Adrenal gland (tissue), 12 donors: ENCODE measurements around the gene PRSS1. TPM values are rescaled to one million over a fixed set of nuclear protein-coding genes. Genes with fewer than 3 reads are reported as not detected.
"Not testable (repeated sequence)": the region's sequence is repeated elsewhere in the genome, so short reads cannot be mapped to it uniquely, and the experiment has no call there.

Experiments used
- DNase-seq, 7 donors: peaks; one replicate each; pipeline ENCODE4 v3.0.0-alpha.2; 2019 to 2020
- H3K27ac ChIP-seq, 5 donors: fragments of 200-600 bp; sonication (generic) in 4 of 5; 1 replicate in 3 of 5; 2 replicates in 2 of 5; pipeline versions ENCODE4 v1.5.1 to v1.8.0; 2016 to 2020; ENCODE audit warnings: mild to moderate bottlenecking in 1 of 5
- H3K27me3 ChIP-seq: fragments of 200-600 bp; 2 replicates; pipeline ENCODE4 v1.8.0; 2021
- H3K36me3 ChIP-seq, 2 donors: fragments of 200-600 bp; replicated peaks in 1 of 2; 1 replicate in 1 of 2; 2 replicates in 1 of 2; pipeline versions ENCODE4 v1.5.1 to v1.8.0; 2018 to 2022
- H3K4me1 ChIP-seq, 2 donors: fragments of 200-600 bp; replicated peaks in 1 of 2; 1 replicate in 1 of 2; 2 replicates in 1 of 2; pipeline versions ENCODE4 v1.5.1 to v1.8.0; 2018 to 2021
- H3K4me3 ChIP-seq, 4 donors: fragments of 200-600 bp; sonication (generic) in 3 of 4; one replicate each; pipeline ENCODE4 v1.5.1; 2016 to 2018
- H3K9me3 ChIP-seq, 3 donors: fragments of 200-600 bp; sonication (generic) in 1 of 3; replicated peaks in 1 of 3; 1 replicate in 2 of 3; 2 replicates in 1 of 3; pipeline versions ENCODE4 v1.5.1 to v1.8.0; 2016 to 2021
- POLR2A ChIP-seq, 2 donors: fragments of 450-650 bp; IDR thresholded peaks; one replicate each; pipeline ENCODE4 v1.6.1; 2017; ENCODE audit warnings: antibody characterized with exemption in 2 of 2, mild to moderate bottlenecking in 2 of 2, moderate library complexity in 1 of 2
- WGBS, 4 donors: extraction: QIAGEN DNeasy Blood & Tissue Kit in 2 of 4; methylation state at CpG; one replicate each; pipeline versions ENCODE4 v1.1.5 to v1.1.7; 2013 to 2017; 5-methylcytosine and 5-hydroxymethylcytosine counted together
- intact Hi-C, 2 donors: fragments of 100-400 bp; cut with DNase I; formaldehyde crosslinking; loops; one replicate each; pipeline versions ENCODE4 v1.14.1 to v1.15.0; 2022 to 2023
- polyA plus RNA-seq, 3 donors: library from polyadenylated mRNA; stranded (reverse); fragments of 200-250 nt in 2 of 3; fragments of 350-450 nt in 1 of 3; fragmentation: Illumina TruSeq in 1 of 3; extraction: RNeasy Lipid Tissue Mini Kit (QIAGEN cat#74804) in 1 of 3; gene quantifications; one replicate each; pipeline ENCODE4 v1.2.3, GENCODE V29; 2013 to 2014
- total RNA-seq, 9 donors: library from RNA; depleted of rRNA in 4 of 9; stranded (reverse); fragments of >200 nt in 4 of 9; fragments of 120-200 nt in 1 of 9; fragmentation: NEBNext Ultra II Directional in 1 of 9; extraction: Animal tissue kit (Norgen Biotek cat#: 25700) in 1 of 9; gene quantifications; one replicate each; pipeline versions ENCODE4 v1.1.0 to v1.2.4, GENCODE V29; 2013 to 2023
- TF ChIP-seq, protein P1 (sequence below), 6 experiments: fragments of 450-650 bp in 4 of 6; fragments of 200-600 bp in 2 of 6; sonication (generic) in 1 of 6; IDR thresholded peaks; 1 replicate in 5 of 6; 2 replicates in 1 of 6; pipeline versions ENCODE4 v1.5.1 to v1.8.0; 2016 to 2021; ENCODE audit warnings: antibody characterized with exemption in 6 of 6, mild to moderate bottlenecking in 2 of 6, moderate library complexity in 1 of 6
- donor health status: healthy with polysubstance abuse.
- donor health status: Bipolar disorder and iron deficiency.
- donor health status: DM: yes; HTN: yes; CAD: no.
- donor health status: DM: no; HTN: no; CAD: no.
- donor health status: DM: no; HTN: no; CAD: no.
- donor health status: DM: yes; HTN: yes; CAD: no.

PRSS1 gene
- total and polyA plus RNA-seq, 12 donors = 3.2 to 15.4 (median 3.3) TPM; not detected in 7

DNA sequence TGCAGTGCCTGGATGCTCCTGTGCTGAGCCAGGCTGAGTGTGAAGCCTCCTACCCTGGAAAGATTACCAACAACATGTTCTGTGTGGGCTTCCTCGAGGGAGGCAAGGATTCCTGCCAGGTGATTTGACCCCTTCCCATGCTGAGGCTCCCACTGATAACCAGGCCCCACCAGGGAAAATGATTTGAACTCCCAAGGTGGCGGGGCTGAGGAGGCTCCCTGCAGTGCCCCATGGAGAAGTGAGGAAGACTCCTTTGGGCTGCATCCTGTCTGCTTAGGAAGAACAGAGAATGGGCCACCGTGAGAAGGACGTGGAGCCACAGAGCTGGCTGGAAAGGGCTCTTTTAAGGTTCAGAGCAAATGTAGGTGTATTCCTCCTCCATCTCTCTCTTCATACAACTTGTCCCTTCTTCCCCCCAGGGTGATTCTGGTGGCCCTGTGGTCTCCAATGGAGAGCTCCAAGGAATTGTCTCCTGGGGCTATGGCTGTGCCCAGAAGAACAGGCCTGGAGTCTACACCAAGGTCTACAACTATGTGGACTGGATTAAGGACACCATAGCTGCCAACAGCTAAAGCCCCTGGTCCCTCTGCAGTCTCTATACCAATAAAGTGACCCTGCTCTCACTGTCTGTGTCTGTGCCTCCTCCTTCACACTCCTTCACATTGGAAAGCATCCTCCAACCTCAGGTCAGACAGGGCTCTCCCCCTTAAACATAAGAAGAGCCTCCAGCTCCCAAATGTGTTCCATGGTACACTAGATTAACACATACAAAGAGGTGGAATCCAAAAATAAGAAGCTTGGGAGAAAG, 24.9 kb downstream of the PRSS1 start:
- H3K4me3 ChIP-seq = no peak overlapping the region
- no peaks in the 10 kb centered on the region for H3K9me3 ChIP-seq
- TF ChIP-seq, protein P1, sequence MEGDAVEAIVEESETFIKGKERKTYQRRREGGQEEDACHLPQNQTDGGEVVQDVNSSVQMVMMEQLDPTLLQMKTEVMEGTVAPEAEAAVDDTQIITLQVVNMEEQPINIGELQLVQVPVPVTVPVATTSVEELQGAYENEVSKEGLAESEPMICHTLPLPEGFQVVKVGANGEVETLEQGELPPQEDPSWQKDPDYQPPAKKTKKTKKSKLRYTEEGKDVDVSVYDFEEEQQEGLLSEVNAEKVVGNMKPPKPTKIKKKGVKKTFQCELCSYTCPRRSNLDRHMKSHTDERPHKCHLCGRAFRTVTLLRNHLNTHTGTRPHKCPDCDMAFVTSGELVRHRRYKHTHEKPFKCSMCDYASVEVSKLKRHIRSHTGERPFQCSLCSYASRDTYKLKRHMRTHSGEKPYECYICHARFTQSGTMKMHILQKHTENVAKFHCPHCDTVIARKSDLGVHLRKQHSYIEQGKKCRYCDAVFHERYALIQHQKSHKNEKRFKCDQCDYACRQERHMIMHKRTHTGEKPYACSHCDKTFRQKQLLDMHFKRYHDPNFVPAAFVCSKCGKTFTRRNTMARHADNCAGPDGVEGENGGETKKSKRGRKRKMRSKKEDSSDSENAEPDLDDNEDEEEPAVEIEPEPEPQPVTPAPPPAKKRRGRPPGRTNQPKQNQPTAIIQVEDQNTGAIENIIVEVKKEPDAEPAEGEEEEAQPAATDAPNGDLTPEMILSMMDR (IDR thresholded peaks at IDR 0.05) = no peak
- H3K4me1 ChIP-seq = no peaks in the 10 kb centered on the region
- no peaks in the 10 kb centered on the region for H3K36me3 ChIP-seq
- no peak for DNase-seq
- H3K27me3 ChIP-seq = no peaks in the 10 kb centered on the region
- intact Hi-C loops = no loop called here
- 50 to 76% (median 70%) methylated on average over 4 of the region's 4 CpGs for WGBS, 4 donors
- H3K27ac ChIP-seq = no peak overlapping the region

DNA sequence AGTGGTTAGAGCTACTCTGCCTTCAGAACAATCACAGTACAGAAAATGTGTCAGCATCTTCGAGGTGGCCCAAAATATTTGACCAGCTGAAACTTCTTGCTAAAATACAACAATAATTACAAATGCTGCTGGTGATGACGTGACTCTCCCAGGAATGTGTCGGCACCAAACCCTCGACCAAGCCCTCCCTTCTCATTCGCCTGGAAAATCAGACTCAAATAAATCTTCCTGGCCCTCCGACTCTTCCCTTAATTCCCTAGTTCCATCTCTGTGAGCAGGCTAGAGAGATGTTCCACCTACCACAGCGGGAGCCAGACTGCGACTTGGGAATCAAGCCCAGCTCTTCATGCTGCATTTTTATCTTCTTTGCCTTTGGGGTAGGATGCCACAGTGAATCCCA, 25.6 kb downstream of the PRSS1 start:
- intact Hi-C loops = no loop called here

GRCh38 chr7:142775351-142776115, 26.3 kb downstream of the PRSS1 start:
- H3K4me1 ChIP-seq, H3K4me3 ChIP-seq, H3K36me3 ChIP-seq, H3K27me3 ChIP-seq, intact Hi-C loops, H3K9me3 ChIP-seq, H3K27ac ChIP-seq, DNase-seq: not testable (repeated sequence)
- WGBS, 4 donors = 67 to 83% (median 77%) methylated on average over 6 of the region's 6 CpGs

More for the DNA sequence above, 25.6 kb downstream of the PRSS1 start:
- Histone ChIP-seq H3K4me3 (no peak overlapping the region), H3K36me3 (no peaks in the 10 kb centered on the region), H3K4me1 (no peaks in the 10 kb centered on the region), H3K27me3 (no peaks in the 10 kb centered on the region), H3K27ac (no peak overlapping the region), H3K9me3 (no peaks in the 10 kb centered on the region)
- 52 to 76% (median 64%) methylated on average over 8 of the region's 8 CpGs for WGBS, 4 donors
- TF ChIP-seq, protein P1 (IDR thresholded peaks at IDR 0.05) = no peak
- TF ChIP-seq POLR2A (IDR thresholded peaks at IDR 0.05) = no peak
- no peak for DNase-seq

DNA sequence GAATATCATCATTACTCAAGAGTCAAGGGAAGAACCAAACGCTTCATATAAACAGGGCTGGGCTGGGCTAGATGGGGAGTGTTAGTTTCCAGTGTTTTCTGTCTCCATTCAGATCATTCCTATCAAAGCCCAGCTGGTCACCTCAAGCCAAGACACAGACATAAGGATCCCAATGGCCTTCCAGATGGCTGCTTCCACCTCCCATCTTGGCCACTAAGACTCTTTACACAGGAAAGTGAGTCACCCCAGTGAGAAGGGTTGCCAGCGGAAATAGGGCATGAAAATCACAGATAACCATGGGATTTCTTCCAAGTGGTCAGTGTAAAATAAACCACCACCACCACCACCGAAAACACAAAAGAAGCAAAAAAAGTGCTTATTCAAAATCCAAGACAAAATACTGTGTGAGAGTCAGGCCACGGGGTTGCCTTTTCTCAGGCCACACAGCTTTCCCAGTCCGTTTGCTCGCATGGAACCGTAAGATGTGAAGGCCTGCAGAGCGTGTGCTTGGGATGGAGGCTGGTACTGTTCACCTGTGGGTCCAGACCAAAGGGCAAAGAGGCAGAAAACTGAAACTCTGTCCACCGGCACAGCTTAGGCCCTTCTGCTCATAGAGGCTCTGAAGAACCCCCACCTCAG, 27.1 kb downstream of the PRSS1 start:
- peak in 4 of 7 donors; percentile 32 to 62 (median 48) for DNase-seq
- Histone ChIP-seq H3K27me3 (no peaks in the 10 kb centered on the region), H3K9me3 (no peaks in the 10 kb centered on the region), H3K4me1 (no peaks in the 10 kb centered on the region), H3K4me3 (no peak overlapping the region), H3K36me3 (no peaks in the 10 kb centered on the region), H3K27ac (no peak overlapping the region)
- no peak for TF ChIP-seq POLR2A (IDR thresholded peaks at IDR 0.05)
- TF ChIP-seq, protein P1 (IDR thresholded peaks at IDR 0.05) = no peak
- 52 to 78% (median 74%) methylated on average over 9 of the region's 9 CpGs for WGBS, 4 donors
- intact Hi-C loops = no loop called here

- H3K27ac ChIP-seq, H3K4me3 ChIP-seq, intact Hi-C loops, H3K36me3 ChIP-seq, H3K4me1 ChIP-seq, H3K27me3 ChIP-seq, DNase-seq, H3K9me3 ChIP-seq: not testable (repeated sequence)
- 81 to 95% (median 87%) methylated on average over 2 of the region's 2 CpGs for WGBS, 4 donors
Observed at GRCh38 chr7:142776845-142777225, 27.6 kb downstream of the PRSS1 start.
